Measurements from ENCODE around the gene CHN2. TPM values are rescaled to one million over a fixed set of nuclear protein-coding genes. Genes with fewer than 3 reads are reported as not detected.

The CHN2 gene
- total RNA-seq, 1 experiment from 2014 or later = 2.1 TPM

- POLR2A ChIA-PET = no interaction called here
- Histone ChIP-seq H3K27ac (ENCODE audit: low read depth, low read length) (no peak overlapping the region), H3K9me2 (ENCODE audit: insufficient read depth) (no peaks in the 10 kb centered on the region), H2AFZ (ENCODE audit: low read depth, low read length, poor library complexity, severe bottlenecking) (no peak overlapping the region), H3K9me3 (ENCODE audit: control insufficient read depth in 1 of 2, insufficient read depth in 1 of 2, low read depth in 1 of 2, low read length in 2 of 2) (no peaks in the 10 kb centered on the region), H3K4me3 (replicated peaks in 1 of 2; ENCODE audit: low read depth in 1 of 2, low read length in 2 of 2) (no peak overlapping the region), H4K20me1 (ENCODE audit: insufficient read depth) (no peaks in the 10 kb centered on the region), H3K27me3 (ENCODE audit: insufficient read depth, low read length) (no peaks in the 10 kb centered on the region), H3K9ac (ENCODE audit: low read length) (no peak overlapping the region), H3K4me1 (ENCODE audit: control insufficient read depth in 1 of 2, insufficient read depth in 2 of 2, low read length in 2 of 2) (no peaks in the 10 kb centered on the region), H3K4me2 (ENCODE audit: low read length) (no peak overlapping the region), H3K36me3 (ENCODE audit: control insufficient read depth in 1 of 2, insufficient read depth in 2 of 2, low read length in 2 of 2) (no peaks in the 10 kb centered on the region), H3K79me2 (ENCODE audit: insufficient read depth, low read length) (no peaks in the 10 kb centered on the region)
- no peak for TF ChIP-seq FOSL1 (IDR thresholded peaks at IDR 0.05; ENCODE audit: low read depth)
- no peak for TF ChIP-seq SIN3A (IDR thresholded peaks at IDR 0.05; ENCODE audit: low read depth)
- TF ChIP-seq ZFX (IDR thresholded peaks at IDR 0.05) = no peak
- TF ChIP-seq EZH2 (IDR thresholded peaks at IDR 0.05) = no peak
- no peak for TF ChIP-seq CBX3 (IDR thresholded peaks at IDR 0.05; ENCODE audit: low read depth)
- TF ChIP-seq POLR2AphosphoS5 (IDR thresholded peaks at IDR 0.05; ENCODE audit: low read depth, low read length) = no peak
- no peak for TF ChIP-seq ZBTB33 (IDR thresholded peaks at IDR 0.05; ENCODE audit: extremely low read depth, insufficient replicate concordance, low read length)
- TF ChIP-seq CEBPB (IDR thresholded peaks at IDR 0.05; ENCODE audit: low read depth) = no peak
- no peak for TF ChIP-seq SP1 (IDR thresholded peaks at IDR 0.05; ENCODE audit: low read depth)
- no peak for TF ChIP-seq ELF1 (IDR thresholded peaks at IDR 0.05; ENCODE audit: borderline replicate concordance, low read depth)
- TF ChIP-seq POLR2A (IDR thresholded peaks at IDR 0.05; ENCODE audit: borderline replicate concordance, extremely low read depth, insufficient read depth, insufficient read length) = no peak
- TF ChIP-seq MAX (IDR thresholded peaks at IDR 0.05) = no peak
- TF ChIP-seq YY1 (IDR thresholded peaks at IDR 0.05; ENCODE audit: extremely low read depth, insufficient replicate concordance, low read depth, low read length) = no peak
- TF ChIP-seq ZNF274 (IDR thresholded peaks at IDR 0.05; ENCODE audit: low read depth, low read length) = no peak
- no peak for TF ChIP-seq ATF3 (IDR thresholded peaks at IDR 0.05)
- TF ChIP-seq RAD21 (IDR thresholded peaks at IDR 0.05; ENCODE audit: low read depth) = no peak
- TF ChIP-seq JUND (IDR thresholded peaks at IDR 0.05) = no peak
- no peak for TF ChIP-seq EZH2phosphoT487 (IDR thresholded peaks at IDR 0.05; ENCODE audit: borderline replicate concordance)
- TF ChIP-seq TCF7L2 (IDR thresholded peaks at IDR 0.05; ENCODE audit: borderline replicate concordance, extremely low read depth, insufficient read depth, insufficient read length) = no peak
- TF ChIP-seq EGR1 (IDR thresholded peaks at IDR 0.05; ENCODE audit: low read depth) = no peak
- no peak for ATAC-seq
- intact Hi-C loops (cut with micrococcal nuclease) = no loop called here
- DNase-seq (ENCODE audit: low read depth, low spot score) = no peak
- CTCF ChIA-PET = no interaction called here
- RAD21 ChIA-PET (ENCODE audit: low non-redundant PET in 1 of 2, low total read pairs in 2 of 2, uncharacterized antibody in 2 of 2, unreplicated experiment in 2 of 2) = no interaction called here
- BruUV-seq (replicated peaks) = no TSS peak
Observed at GRCh38 chr7:29420011-29420410, 225.4 kb downstream of the CHN2 start.

Data from HCT116 (cell line).